NCI-H128 (cell line): ENCODE measurements around the gene AKR1E2.

Experiments used
- DNase-seq: peaks from one replicate; lab custom pipeline; 2025; ENCODE audit not compliant: unreplicated experiment; lab: John Stamatoyannopoulos, UW

Gene AKR1E2

DNA sequence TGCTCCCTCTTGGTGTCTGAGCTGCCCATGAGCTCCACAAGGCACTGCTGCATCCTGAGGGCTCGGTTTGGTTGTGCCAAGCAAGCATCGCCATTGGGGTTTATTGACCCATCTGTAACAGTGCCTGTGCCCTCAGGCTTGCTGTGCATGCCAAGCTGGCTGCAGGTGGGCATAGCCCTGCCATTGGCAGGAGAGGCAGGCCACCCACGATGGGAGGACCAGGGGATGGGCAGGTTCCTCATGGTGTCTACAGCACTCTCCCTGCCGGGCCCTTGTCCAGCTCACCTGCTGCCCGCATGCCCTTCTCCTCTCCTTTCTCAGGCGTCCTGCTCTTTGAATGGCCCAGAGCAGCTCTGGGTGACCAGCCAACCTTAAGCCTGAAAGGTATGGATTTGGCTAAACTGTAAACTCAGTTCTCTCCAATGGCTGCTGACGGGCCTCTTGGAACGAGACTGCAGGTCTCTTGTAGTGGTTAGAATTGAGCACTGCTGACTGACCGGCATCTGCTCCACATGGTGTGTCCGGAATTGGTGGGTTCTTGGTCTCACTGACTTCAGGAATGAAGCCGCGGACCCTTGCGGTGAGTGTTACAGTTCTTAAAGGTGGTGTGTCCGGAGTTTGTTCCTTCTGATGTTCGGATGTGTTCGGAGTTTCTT, 17.6 kb downstream of the AKR1E2 start:
- no peak for DNase-seq

DNA sequence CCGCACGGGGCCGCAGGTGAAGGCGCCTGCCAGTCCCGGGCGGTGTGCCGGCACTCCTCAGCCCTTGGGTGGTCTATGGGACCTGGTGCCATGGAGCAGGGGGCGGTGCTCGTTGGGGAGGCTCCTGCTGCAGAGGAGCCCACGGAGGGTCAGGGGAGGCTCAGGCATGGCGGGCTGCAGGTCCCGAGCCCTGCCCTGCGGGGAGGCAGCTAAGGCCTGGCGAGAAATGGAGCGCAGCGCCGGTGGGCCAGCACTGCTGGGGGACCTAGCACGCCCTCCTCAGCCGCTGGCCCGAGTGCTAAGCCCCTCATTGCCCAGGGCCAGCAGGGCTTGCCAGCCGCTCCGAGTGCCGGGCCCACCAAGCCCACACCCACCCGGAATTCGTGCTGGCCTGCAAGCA, 18.9 kb downstream of the AKR1E2 start:
- DNase-seq: no peak

DNA sequence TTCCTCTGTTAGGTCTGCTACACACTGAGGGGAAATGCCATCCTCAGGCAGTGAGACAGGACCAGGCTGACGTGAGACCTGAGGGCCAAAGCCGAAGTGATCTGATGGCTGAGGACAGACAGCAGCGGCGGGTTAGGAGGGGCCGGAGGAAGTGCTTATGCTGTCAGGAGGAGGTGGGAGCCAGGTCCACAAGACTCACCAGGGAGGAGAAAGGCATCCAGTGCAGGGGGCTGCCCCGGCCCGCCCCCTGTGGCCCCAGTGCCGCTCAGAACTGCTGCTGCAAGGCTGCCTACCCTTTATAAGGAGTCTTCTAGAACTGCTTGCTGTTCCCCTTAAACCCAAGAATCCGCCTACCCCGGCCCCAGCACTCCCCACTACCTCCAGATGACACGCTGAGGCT, 19.8 kb downstream of the AKR1E2 start:
- no peak for DNase-seq

DNA sequence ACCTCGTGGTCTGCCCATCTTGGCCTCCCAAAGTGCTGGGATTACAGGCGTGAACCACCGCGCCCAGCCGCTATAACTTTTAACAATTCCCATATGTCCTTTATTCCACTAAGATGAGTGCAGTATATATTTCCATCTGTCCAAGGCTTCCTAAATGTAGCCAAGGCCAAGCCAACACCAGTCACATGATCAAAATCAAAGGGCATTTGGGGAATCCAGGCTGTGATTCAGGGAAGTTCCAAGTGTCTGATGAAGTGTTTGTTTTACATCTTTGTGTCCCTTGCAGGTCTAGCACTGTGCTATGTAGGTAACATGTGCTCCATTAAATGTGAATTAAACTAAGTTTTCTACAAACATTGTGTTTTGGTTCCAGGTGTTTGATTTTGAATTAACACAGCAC, 20.8 kb downstream of the AKR1E2 start:
- no peak for DNase-seq

DNA sequence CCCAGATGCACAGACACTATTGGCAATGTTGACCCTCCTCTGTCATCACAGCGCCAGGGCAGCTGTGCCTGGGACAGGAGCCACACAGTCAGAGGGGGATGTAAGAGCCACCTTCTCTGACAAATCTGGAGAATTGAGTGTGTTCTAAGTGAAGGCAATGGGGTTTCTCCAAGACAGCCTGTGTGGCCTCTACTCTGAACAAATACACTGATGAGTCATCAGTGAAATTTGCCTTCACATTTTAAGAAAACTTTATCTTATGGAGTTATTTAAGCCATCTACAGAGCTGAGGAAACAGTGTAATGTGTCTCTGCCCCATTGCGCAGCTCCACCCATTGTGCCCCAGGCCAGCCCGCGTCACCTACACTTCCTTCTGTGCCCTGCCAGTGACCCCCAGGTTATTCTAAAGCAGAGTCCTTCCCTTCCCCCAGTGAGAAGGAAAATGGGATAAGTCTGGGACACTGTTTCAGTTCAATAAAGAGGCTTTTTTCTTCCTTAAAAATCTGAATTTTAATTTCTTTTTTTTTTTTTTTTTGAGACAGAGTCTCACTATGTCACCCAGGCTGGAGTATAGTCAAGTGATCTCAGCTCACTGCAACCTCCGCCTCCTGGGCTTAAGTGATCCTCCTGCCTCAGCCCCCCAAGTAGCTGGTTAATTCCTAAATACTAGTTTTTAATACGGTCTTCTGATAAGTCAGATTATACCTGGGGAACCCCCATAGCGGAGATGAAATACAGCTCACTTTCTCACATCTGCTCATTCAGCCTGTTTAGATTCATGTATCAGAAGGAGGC, 21.8 kb downstream of the AKR1E2 start:
- no peak for DNase-seq

DNA sequence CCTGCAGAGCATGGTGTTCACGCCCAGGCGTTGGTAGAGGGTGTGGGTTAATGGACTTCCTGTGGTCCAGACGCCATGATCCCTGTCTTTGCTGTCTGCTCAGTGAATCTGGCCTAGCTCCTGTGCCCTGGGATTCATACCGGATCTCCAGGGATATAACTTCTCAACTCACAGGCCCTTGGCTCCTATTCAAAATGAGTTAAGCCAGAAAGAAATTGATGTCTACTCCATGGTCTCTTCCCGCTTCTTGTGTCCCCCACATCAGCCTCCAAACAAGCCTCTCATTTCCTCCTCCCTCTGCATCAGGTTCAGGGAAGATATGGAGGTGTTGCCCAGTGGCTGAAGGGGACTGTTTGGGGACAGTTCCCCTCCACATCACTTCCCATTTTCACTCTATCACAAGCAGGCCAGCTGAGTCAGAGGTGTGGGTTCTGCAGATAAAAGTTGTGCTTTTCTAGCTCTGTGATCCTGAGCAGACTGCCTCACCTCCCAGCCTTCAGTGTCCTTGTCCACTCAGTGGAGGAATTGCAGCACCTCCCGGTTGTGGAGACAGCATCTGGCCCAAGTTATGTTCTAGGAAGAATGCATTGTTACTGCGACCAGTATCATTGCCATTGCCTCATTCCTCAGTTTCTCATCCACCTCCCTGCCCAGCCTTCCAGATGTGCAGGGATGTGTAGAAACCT, 22.5 kb downstream of the AKR1E2 start:
- DNase-seq: no peak

DNA sequence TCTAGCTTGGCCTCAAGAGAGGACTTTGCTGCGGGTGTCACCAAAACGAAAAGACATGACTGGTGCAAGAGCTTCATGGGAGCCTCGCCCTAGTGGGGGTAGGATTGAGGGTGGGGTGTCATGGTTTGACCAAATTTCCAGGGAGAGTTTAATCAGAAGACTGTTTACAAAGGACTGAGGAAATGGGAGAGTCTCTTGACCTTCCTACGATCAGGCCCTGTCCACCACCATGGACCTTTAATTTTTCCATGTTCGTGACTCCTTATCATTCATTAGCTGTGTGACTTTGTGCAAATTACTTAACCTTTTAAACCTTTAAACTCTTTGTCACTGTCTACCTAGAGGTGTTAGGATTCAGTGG, 23.0 kb downstream of the AKR1E2 start:
- no peak for DNase-seq

DNA sequence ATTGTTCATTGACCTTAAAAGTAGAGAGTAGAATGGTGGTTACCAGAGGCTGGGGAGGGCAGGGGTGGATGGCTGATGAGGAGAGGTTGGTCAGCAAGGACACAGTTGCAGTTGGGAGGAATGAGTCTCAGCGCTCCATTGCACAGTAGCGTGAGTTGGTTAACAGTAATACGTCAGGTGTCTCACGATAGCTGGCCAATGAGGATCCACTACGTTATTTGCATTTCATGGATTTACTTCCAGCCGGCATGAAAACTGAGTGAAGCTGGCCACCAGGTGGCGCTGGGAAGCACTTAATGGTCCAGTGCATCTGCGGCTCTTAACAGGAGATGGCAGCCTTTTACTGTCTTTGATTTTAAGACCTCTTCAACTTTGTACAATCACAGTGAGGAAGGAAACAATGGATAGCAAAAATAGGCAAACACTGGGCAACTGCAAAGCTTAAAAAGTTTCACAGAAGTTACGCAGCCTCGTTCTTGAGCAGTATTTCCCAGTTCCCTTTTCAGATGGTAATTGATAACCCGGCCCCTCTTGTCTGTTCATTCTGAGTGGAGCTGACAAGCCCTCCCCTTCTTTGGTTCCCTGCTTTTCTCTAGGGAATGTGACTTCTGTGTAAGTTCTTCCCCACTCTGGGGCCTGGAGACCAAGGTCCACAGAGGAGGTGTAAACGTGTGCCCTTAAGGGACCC, 23.7 kb downstream of the AKR1E2 start:
- peak; percentile 65 for DNase-seq

DNA sequence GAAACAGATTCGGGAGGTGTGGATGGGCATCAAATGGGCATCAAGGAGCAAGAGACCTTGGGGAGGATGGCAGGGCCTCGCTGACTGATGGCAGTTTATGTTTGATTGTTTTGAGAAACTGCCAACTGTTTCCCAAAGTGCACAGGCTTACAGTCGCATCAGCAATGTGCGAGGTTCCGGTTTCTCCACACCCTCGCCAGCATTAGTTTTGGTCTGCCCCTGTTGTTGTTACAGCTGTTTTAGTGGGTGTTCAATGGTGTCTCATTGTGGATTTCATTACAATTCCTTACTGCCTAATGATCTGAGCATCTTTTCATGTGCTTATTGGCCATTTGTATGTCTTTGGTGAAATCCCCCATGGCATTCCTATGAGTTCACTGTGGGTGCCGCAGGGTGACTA, 24.4 kb downstream of the AKR1E2 start:
- no peak for DNase-seq

DNA sequence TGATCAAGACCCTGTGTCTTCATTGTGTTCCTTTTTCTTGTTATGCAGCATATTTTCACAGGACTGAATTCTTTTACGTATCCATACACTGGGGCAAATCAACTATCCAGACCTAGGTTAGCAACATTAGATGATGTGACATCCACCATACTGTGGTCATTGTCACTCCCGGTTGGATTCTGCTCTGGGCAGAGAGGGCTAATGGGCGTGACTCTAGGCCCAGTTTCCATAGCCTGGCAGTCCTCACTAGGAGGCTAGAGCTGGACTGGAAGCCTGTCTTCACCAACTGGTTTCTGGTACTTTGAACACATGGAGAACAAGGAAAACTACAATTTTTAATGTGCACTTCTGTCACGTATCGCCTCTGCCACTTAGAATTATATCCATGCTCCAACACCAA, 25.2 kb downstream of the AKR1E2 start:
- DNase-seq: no peak

DNA sequence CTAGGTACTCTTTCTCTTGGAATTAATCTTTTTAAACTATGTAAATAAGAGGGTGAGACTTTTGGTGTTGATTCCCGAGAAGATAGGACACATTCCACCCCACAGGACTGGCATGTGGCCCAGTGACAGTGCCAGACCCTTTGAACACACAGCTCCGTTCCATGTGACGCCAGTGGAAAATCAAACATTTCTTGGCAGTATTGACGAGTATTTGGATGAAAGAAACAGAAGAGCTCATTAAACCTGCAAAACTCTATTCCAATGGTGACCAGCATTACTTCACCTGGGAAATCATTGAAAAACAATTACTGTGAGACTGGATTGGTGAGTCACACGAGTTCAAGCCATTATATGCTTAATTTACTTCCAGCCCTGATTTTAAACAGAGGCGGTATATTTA, 25.8 kb downstream of the AKR1E2 start:
- DNase-seq: no peak

DNA sequence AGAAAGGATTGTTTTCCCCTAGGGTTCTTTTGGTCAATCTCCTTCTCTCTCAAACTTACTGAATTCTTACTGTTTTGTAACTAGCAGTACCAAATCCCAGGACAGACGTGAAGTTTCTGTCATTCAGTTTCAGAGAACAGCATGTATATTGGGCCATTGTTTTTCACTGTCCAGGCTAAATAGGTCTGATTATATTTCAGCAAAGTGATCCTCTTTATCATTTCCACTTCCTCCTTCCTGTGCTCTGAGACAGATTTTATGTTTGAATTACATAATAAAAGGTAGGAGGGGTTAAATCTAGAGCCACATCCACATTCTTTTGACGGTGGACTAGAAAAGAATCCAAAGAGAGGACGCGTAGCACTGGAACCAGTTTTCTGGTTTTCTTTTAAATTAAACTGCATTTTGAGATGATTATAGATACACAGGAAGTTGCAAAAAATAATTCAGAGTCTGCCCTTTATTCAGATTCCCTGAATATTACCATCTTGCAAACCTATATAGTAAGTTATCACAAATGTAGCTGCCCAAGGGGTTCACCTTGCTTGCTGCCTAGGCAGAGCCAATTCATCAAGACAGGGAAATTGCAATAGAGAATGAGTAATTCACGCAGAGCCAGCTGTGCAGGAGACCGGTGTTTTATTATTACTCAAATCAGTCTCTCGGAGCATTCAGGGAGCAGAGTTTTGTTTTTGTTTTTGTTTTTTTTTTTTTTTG, 40.1 kb downstream of the AKR1E2 start:
- DNase-seq: no peak

DNA sequence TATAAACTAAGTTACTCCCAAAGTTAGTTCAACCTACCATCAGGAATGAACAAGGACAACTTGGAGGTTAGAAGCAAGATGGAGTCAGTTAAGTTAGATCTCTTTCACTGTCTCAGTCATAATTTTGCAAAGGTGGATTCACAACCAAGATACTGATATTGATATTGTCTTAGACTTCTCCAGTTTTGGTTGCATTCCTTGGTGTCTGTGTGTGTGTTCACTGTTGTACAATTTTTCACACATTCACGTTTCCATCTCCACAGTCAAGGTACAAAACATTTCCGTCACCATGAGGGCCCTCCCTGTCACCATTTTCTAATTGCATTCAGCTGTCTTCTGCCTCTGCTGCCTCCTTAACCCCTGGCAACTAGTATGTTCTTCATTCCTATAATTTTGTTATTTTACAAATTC, 41.1 kb downstream of the AKR1E2 start:
- DNase-seq: no peak

DNA sequence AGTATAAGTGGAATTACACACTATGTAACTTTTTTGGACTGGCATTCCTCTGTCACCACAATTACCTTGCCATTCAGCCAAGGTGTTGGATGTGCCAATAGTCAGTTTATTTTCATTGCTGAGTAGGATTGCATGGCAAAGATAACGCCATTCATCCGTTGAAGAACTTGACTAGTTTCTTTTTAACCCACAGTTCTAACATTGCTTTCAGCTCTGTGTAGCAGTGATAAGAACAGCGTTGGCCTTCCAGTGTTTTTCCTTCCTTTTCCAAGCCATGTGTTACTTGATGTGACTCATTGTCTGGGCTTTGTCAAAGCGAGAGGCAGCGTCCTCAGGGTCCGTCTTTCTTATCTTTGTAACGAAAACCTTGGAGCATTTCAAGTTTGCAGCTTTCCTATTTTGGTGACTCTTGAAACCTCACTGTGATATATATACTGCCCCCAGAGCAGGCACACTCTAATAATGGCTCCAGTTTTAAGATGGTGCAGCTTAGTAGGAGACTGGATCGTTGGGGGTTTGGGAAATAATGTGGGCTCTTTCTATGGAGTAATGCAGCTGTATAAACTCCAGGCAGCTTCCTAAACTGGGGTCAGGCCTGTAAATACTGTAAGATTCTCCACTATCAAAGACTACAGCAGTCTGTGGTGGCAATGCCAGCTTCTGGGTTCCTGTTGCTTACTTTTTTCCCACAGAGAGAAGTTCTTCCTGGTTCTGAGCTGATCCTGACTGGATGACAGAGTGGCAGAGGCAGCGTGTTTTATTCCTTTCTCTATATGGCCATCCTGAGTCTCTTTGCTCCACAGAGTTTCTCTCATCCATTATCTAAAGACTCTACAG, 41.7 kb downstream of the AKR1E2 start:
- DNase-seq: no peak

DNA sequence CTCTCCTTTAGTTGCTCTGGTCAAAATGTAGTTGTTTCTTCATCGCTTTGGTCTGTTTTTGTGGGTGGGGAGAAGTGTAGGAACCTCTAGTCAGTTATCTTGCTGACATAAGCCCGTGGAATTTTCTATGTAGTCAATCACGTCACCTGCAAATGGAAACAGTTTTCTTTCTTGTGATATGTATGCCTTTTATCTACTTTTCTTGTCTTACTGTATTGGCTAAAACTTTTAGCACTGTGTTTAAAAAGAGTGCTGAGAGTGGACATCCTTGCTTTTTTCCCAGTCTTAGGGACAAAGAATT, 42.3 kb downstream of the AKR1E2 start:
- no peak for DNase-seq

DNA sequence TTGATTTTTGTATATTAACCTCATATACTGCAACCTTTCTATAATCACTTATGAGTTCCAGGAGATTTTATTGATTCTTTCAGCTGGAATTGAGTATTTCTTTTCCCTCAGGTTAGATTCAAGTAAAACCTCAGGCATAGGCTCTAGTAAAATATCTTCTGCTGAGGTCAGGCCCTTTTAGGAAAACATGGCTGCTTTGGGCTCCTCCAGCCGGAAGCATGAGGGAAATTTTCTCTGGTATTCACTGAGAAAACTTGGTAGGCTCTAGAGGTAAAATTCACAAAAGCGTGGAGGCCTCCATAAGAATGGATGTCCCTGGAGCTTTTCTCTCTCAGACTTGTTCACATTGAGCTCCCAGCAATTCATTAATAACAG, 56.7 kb downstream of the AKR1E2 start:
- DNase-seq: no peak

DNA sequence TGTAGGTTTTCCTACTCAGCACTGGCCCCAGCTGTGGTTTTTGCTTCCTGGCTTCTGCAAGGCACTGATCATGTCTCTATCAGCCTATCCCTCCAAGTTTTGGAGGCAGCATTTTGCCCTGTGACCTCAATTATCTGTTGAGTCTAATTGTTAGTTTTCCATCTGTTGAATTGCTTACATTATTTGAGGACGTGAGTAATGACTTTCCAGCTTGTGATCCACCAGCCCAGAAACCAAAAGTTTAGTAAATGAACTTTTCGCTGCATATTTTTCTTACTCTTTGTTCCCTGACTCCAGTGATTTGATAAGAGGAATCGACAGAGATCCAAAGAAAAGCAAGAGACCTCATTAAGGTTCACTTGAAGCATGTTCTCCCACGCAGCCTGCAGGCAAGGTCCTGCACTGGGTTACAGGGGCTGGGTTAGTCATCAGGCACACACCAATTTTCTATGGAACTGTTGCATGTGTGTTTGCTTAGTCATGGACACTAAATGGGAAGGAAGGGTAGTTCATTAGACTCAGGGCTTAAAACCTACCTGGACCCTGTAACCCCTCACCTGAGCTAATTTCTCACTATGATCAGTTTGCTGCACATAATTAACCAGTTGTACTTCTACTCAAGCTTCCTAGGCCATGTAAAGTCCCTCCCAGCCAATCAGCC, 57.2 kb downstream of the AKR1E2 start:
- no peak for DNase-seq

DNA sequence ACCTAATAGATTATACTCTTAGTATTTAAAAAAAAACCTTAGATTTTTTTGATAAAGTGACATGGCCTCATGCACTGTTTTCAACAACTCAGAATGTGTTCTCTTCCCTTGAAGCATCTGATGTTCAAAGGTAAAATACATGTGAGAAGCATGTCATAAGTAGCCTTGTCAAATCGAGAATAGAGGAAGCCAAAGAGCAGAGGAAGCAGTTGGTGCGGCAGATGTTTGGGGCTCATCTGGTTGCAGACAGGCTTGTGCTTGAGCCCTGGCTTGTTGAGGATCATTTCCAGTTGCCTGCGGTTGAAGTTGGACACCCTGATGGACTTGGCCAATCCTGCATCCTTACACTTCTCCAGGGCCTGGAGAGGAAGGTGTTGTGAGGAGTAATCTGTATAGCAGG, 59.2 kb downstream of the AKR1E2 start:
- DNase-seq: no peak

DNA sequence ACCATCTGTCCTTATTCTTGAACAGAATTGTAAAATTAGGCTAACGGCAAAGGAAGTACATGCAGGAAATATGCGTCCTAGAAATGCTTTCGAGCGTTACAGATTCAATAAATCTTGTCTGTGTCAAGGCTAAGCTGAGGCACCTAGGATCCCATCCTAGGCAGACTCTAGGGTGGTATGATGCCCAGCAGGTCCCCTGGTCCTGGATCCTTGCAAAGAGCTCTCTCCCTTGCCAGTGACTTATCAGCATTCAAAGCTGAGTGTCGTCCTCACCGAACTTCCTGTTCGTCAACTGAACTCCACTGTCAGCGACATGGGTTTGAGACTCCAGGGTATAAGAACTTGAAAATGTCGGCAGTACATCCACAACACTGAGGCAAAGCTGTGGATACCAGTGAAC, 61.5 kb downstream of the AKR1E2 start:
- no peak for DNase-seq

DNA sequence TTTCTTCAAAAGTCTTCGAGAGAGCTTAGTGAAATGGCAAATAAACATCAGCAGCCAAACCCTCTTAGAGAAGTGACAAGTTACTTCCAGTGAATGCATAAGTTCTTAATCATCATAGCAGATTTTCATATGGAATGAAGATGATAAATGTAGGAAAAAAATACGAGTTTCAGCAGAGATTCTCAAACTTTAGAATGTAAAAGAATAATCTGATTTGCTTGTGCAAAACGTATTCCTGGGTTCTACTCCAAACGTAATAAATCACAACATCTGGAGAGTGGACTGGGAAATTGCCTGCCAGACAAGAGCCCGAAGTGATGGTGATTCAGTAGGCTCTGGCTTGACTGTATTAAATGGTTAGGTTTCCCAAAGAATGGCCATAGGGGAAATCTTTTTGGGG, 62.2 kb downstream of the AKR1E2 start:
- no peak for DNase-seq
